WTC11 (cell line): ENCODE data around the gene LRRC38.

Experiments used
- GRHL2 ChIP-seq: fragments of 250-450 bp; sonication (Bioruptor Pico); IDR thresholded peaks from 2 replicates; pipeline ENCODE4 v1.8.0; 2022; ENCODE audit warnings: mild to moderate bottlenecking, moderate library complexity; ENCODE audit not compliant: insufficient replicate concordance, severe bottlenecking
- JUN ChIP-seq: sonication (generic); formaldehyde crosslinking; IDR thresholded peaks from 2 replicates; pipeline ENCODE4 v1.8.0; 2023; ENCODE audit warnings: mild to moderate bottlenecking, missing genetic modification reagents
- MXD4 ChIP-seq: fragments of 250-450 bp; sonication (Bioruptor Pico); IDR thresholded peaks from 2 replicates; pipeline ENCODE4 v1.8.0; 2021; ENCODE audit warnings: mild to moderate bottlenecking, moderate library complexity, borderline replicate concordance
- MYBL2 ChIP-seq: sonication (generic); formaldehyde crosslinking; IDR thresholded peaks from 2 replicates; pipeline ENCODE4 v1.8.1; 2023; ENCODE audit warnings: mild to moderate bottlenecking, moderate library complexity, missing genetic modification reagents
- ZNF138 ChIP-seq: sonication (generic); formaldehyde crosslinking; conservative IDR thresholded peaks from 2 replicates; pipeline ENCODE4 v1.8.1; 2022; ENCODE audit warnings: mild to moderate bottlenecking, moderate library complexity, missing genetic modification reagents
- ZNF263 ChIP-seq: sonication (generic); formaldehyde crosslinking; IDR thresholded peaks from 2 replicates; pipeline ENCODE4 v1.8.1; 2022; ENCODE audit warnings: low read depth, mild to moderate bottlenecking, moderate library complexity, missing genetic modification reagents
- ZNF423 ChIP-seq: fragments of 250-450 bp; sonication (Bioruptor Pico); IDR thresholded peaks from 2 replicates; pipeline ENCODE4 v2.1.2; 2022; ENCODE audit warnings: mild to moderate bottlenecking, moderate library complexity
- TF ChIP-seq, protein P1 (sequence below): fragments of 200-600 bp; IDR thresholded peaks from 2 replicates; pipeline ENCODE4 v1.8.0; 2022; ENCODE audit warnings: antibody characterized with exemption
- TF ChIP-seq, protein P2 (sequence below): sonication (generic); formaldehyde crosslinking; IDR thresholded peaks from 2 replicates; pipeline ENCODE4 v1.8.1; 2023; ENCODE audit warnings: mild to moderate bottlenecking, missing genetic modification reagents, moderate library complexity
- TF ChIP-seq, protein P3 (sequence below): sonication (generic); formaldehyde crosslinking; IDR thresholded peaks from 2 replicates; pipeline ENCODE4 v1.8.1; 2022; ENCODE audit warnings: low read depth, mild to moderate bottlenecking, moderate library complexity, missing genetic modification reagents, borderline replicate concordance

DNA sequence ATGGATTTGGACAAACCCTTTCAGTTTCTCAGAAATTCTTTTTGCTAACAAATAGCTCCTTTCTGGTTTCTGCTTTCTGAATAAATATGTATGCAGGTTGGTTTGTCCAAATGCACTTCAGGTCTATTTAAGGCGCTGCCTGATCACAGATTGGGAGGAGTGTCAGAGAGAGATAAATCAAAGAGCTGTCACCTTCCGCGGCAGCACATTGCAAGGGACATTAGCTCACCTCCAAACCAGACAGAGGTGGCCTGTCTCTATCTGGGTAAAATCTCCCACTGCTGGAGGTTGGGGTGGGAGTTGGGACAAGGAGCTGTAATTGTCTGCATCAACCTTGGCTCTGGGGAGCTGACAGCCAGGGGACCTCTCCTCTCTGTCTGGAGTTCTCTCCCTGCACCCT lies 78.3 kb downstream of the LRRC38 start:
- no peak for TF ChIP-seq ZNF263
- TF ChIP-seq JUN (CRISPR knock-in tag) = no peak
- TF ChIP-seq ZNF138 (CRISPR knock-in tag) = no peak
- no peak for TF ChIP-seq GRHL2
- TF ChIP-seq, protein P1, sequence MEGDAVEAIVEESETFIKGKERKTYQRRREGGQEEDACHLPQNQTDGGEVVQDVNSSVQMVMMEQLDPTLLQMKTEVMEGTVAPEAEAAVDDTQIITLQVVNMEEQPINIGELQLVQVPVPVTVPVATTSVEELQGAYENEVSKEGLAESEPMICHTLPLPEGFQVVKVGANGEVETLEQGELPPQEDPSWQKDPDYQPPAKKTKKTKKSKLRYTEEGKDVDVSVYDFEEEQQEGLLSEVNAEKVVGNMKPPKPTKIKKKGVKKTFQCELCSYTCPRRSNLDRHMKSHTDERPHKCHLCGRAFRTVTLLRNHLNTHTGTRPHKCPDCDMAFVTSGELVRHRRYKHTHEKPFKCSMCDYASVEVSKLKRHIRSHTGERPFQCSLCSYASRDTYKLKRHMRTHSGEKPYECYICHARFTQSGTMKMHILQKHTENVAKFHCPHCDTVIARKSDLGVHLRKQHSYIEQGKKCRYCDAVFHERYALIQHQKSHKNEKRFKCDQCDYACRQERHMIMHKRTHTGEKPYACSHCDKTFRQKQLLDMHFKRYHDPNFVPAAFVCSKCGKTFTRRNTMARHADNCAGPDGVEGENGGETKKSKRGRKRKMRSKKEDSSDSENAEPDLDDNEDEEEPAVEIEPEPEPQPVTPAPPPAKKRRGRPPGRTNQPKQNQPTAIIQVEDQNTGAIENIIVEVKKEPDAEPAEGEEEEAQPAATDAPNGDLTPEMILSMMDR = no peak
- TF ChIP-seq, protein P2, sequence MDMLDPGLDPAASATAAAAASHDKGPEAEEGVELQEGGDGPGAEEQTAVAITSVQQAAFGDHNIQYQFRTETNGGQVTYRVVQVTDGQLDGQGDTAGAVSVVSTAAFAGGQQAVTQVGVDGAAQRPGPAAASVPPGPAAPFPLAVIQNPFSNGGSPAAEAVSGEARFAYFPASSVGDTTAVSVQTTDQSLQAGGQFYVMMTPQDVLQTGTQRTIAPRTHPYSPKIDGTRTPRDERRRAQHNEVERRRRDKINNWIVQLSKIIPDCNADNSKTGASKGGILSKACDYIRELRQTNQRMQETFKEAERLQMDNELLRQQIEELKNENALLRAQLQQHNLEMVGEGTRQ (CRISPR knock-in tag) = no peak
- TF ChIP-seq MYBL2 (CRISPR knock-in tag) = no peak
- TF ChIP-seq, protein P3, sequence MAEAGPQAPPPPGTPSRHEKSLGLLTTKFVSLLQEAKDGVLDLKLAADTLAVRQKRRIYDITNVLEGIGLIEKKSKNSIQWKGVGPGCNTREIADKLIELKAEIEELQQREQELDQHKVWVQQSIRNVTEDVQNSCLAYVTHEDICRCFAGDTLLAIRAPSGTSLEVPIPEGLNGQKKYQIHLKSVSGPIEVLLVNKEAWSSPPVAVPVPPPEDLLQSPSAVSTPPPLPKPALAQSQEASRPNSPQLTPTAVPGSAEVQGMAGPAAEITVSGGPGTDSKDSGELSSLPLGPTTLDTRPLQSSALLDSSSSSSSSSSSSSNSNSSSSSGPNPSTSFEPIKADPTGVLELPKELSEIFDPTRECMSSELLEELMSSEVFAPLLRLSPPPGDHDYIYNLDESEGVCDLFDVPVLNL (CRISPR knock-in tag) = no peak
- no peak for TF ChIP-seq ZNF423
- TF ChIP-seq MXD4 = no peak
